Retinal pigment epithelial cell (primary cell): ENCODE measurements around the gene PDYN.

ENCODE experiments used
- DNase-seq: peaks from one replicate; pipeline ENCODE4 v3.0.0-alpha.2; 2010; ENCODE audit warnings: low read depth
- H3K4me3 ChIP-seq: 2 replicates; pipeline ENCODE4 v1.5.1; 2011; ENCODE audit warnings: mild to moderate bottlenecking, low read length, control low read depth, moderate library complexity
- CTCF ChIP-seq: conservative IDR thresholded peaks from 2 replicates; pipeline ENCODE4 v1.5.1; 2011; ENCODE audit warnings: low read depth, low read length, control low read depth, inconsistent platforms

PDYN gene

DNA sequence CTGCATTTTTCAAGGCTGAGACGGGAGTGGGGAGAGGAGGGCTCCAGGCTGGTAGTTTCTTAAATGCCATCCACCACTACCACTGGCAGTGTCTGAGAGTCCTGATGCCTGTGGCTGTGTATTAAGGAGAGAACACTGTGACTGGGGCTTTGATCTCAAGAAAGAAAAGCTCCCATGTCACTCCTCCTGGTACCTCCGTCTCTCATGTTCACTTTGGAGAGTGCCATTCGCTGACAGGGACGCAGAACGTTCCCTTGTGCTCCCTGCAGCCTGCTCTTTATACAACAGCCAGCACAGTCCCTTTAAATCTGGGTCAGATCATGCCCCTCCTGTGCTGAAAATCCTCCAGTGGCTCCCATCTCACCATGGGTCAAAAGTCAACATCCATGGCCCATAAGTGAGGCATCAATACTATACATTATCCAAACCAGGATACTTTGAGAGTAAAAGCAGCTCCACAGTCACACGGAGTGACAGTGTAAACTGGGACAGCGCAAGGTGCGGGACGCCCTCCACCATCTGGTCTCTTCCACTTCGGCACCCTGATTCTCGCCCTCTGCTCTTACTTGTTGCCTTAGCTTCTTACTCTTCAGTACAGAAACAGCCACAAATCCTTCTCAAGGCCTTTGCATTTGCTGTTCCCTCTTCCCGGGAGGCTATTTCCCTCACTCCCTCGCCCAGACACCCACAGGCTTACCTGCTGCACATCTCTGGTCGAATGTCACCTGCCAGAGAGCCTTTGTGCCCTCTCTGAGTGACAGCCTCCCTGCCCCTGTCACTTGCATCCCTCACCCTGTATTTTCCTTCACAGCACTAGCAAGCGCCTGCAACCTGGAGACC lies 20.0 kb downstream of the PDYN start:
- no peak for TF ChIP-seq CTCF
- DNase-seq: no peak
- H3K4me3 ChIP-seq: no peak overlapping the region

GRCh38 chr20:1971893-1972586 lies 21.8 kb downstream of the PDYN start:
- TF ChIP-seq CTCF: no peak
- DNase-seq: no peak
- H3K4me3 ChIP-seq: no peak overlapping the region

DNA sequence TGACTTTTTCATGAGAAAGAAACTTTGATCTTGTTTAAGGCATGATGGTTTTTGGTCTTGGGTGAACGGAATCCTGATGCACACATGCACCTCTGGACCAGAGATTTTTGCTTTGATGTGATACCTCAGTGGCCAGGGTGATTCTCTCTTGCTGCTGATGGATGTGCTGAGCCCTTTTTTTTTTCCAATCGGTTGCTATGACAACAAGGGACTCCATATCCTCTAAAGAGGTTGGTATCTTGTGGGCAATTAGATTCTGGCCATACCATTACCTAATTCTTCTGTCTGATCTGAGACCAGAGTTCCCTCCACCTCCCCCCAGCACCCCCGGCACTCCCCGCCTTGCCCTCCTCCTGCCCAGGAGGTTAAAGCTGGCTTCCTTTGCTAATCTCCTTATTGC lies 24.9 kb downstream of the PDYN start:
- DNase-seq: no peak
- no peak for TF ChIP-seq CTCF
- no peak overlapping the region for H3K4me3 ChIP-seq

- no peak for DNase-seq
- H3K4me3 ChIP-seq: no peak overlapping the region
- TF ChIP-seq CTCF: peak; percentile 90
Measured at GRCh38 chr20:1965520-1966351, 28.1 kb downstream of the PDYN start.

DNA sequence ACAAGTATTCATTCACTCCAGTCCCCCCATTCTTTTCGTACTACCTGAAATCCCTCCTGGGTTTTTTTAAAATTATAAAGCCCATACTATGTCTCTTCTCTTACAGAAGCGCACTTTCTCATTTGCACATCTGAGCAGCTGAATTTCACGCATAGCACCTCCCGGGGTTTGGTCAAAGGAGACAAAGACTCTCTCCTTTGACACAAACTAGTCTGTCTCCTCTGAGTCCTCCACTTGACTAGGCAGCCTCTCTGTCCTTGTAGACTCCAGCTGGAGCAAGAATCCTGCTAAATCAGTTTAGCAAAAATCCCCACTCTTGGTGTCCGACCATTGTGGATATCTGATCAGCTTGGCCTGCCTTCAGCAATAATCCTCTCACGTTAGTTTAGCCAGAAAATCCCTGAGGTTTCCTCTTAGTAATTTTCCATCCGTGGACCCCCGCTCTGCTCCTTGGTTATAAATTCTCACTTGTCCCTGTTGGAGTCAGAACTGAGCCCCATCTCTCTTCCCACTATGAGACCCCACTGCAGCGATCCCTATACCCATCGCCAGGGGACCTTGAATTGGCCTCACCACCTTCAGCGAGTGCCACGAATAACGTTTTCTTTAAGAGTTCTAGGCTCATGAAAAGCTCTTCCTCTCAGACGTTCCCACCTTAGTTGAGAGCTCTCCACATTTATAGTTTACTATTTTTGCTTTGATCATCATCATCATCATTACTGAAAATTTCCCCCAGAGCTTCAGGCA lies 29.0 kb downstream of the PDYN start:
- DNase-seq: no peak
- TF ChIP-seq CTCF: peak; percentile 39
- H3K4me3 ChIP-seq: no peak overlapping the region

- TF ChIP-seq CTCF: no peak
- DNase-seq: no peak
- no peak overlapping the region for H3K4me3 ChIP-seq
Measured at GRCh38 chr20:1964061-1964460, 29.8 kb downstream of the PDYN start.
